Endothelial cell of umbilical vein (primary cell): Measurements from ENCODE around the gene HAGH. TPM values are rescaled to one million over a fixed set of nuclear protein-coding genes. Genes with fewer than 3 reads are reported as not detected.

Source experiments
- BruUV-seq: library from RNA; stranded (reverse); fragments of 400-500 nt; replicated peaks from 2 replicates; lab custom pipeline; 2021; lab: Mats Ljungman, UMichigan
- CTCF ChIA-PET: fragments of 300-600, 350-600 bp; sonication (Branson Sonifier 250); formaldehyde crosslinking; loops from one replicate; lab custom pipeline; 2021; ENCODE audit warnings: antibody characterized with exemption, inconsistent platforms; lab: Charles Lee
- POLR2A ChIA-PET: fragments of 300-600, 350-600 bp; sonication (Branson Sonifier 250); formaldehyde crosslinking; loops from one replicate; lab custom pipeline; 2021; ENCODE audit warnings: antibody characterized with exemption, inconsistent platforms; lab: Charles Lee
- DNase-seq: peaks from one replicate; pipeline ENCODE4 v3.0.0-alpha.2; 2011; ENCODE audit warnings: low read depth, low spot score
- FAIRE-seq: peaks from 2 replicates; lab custom pipeline; 2011; peaks lifted over from hg19 to GRCh38; lab: Jason Lieb, UNC
- H2AFZ ChIP-seq: 2 replicates; pipeline ENCODE4 v1.6.0; 2012; ENCODE audit warnings: low read depth, low read length, control low read depth, inconsistent platforms
- H3K27ac ChIP-seq: 2 replicates; pipeline ENCODE4 v1.5.1; 2011; ENCODE audit warnings: low read depth, mild to moderate bottlenecking, control low read depth, low read length, moderate library complexity; ENCODE audit not compliant: insufficient read depth
- H3K27me3 ChIP-seq, 2 experiments: 2 replicates each; pipeline versions ENCODE4 v1.6.0 to v1.6.1; 2011; ENCODE audit warnings: low read length in 2 of 2, mixed read lengths in 1 of 2; ENCODE audit not compliant: control insufficient read depth in 2 of 2, insufficient read depth in 2 of 2
- H3K36me3 ChIP-seq, 2 experiments: 2 replicates in 1 of 2; 3 replicates in 1 of 2; pipeline ENCODE4 v1.5.1; 2011; ENCODE audit warnings: low read length in 2 of 2, mild to moderate bottlenecking in 1 of 2, moderate library complexity in 1 of 2; ENCODE audit not compliant: control insufficient read depth in 2 of 2, insufficient read depth in 2 of 2; ENCODE audit errors: extremely low read depth in 1 of 2
- H3K4me1 ChIP-seq: 3 replicates; pipeline ENCODE4 v1.5.1; 2011; ENCODE audit warnings: mild to moderate bottlenecking, low read length; ENCODE audit not compliant: control insufficient read depth, insufficient read depth; ENCODE audit errors: extremely low read depth
- H3K4me2 ChIP-seq: 2 replicates; pipeline ENCODE4 v1.6.1; 2011; ENCODE audit warnings: low read length, control low read depth, mixed read lengths; ENCODE audit not compliant: insufficient read depth
- H3K4me3 ChIP-seq, 3 experiments: fragments of 200-600 bp in 1 of 3; sonication (generic), shearing (Covaris generic) in 1 of 3; replicated peaks in 1 of 3; 2 replicates each; pipeline ENCODE4 v1.5.1; 2011 to 2016; ENCODE audit warnings: control low read depth in 3 of 3, low read length in 3 of 3, mild to moderate bottlenecking in 2 of 3, inconsistent platforms in 1 of 3, low read depth in 1 of 3, moderate library complexity in 1 of 3; ENCODE audit not compliant: insufficient read depth in 1 of 3
- H3K79me2 ChIP-seq: 2 replicates; pipeline ENCODE4 v1.6.0; 2012; ENCODE audit warnings: low read length, inconsistent platforms; ENCODE audit not compliant: control insufficient read depth, insufficient read depth
- H3K9ac ChIP-seq: replicated peaks from 2 replicates; pipeline ENCODE3; 2011; ENCODE audit warnings: low read length, control low read depth; ENCODE audit not compliant: insufficient read depth; ENCODE audit errors: extremely low read depth
- H3K9me1 ChIP-seq: replicated peaks from 3 replicates; pipeline ENCODE4 v1.6.0; 2011; ENCODE audit warnings: mild to moderate bottlenecking, low read length; ENCODE audit not compliant: control insufficient read depth, insufficient read depth; ENCODE audit errors: extremely low read depth
- H3K9me3 ChIP-seq: replicated peaks from 2 replicates; pipeline ENCODE4 v1.5.1; 2012; ENCODE audit warnings: low read length, inconsistent platforms; ENCODE audit not compliant: control insufficient read depth, insufficient read depth
- H4K20me1 ChIP-seq: replicated peaks from 2 replicates; pipeline ENCODE3; 2011; ENCODE audit warnings: mild to moderate bottlenecking, low read length; ENCODE audit not compliant: control insufficient read depth, insufficient read depth; ENCODE audit errors: extremely low read depth
- CTCF ChIP-seq, 2 donors: IDR thresholded peaks; 1 replicate in 1 of 2; 2 replicates in 1 of 2; pipeline ENCODE4 v1.5.1; 2011; ENCODE audit warnings: low read length in 2 of 2, mild to moderate bottlenecking in 2 of 2, moderate library complexity in 2 of 2, control low read depth in 1 of 2, inconsistent platforms in 1 of 2, low read depth in 1 of 2; ENCODE audit not compliant: insufficient read depth in 1 of 2; ENCODE audit errors: extremely low read depth in 1 of 2
- EZH2 ChIP-seq: IDR thresholded peaks from 2 replicates; pipeline ENCODE4 v1.6.1; 2012; ENCODE audit warnings: borderline replicate concordance, low read depth, mild to moderate bottlenecking, moderate library complexity, low read length, inconsistent platforms; ENCODE audit not compliant: severe bottlenecking
- FOS ChIP-seq: IDR thresholded peaks from 2 replicates; pipeline ENCODE4 v1.6.1; 2011; ENCODE audit warnings: mild to moderate bottlenecking, low read length, moderate library complexity, borderline replicate concordance; ENCODE audit not compliant: insufficient read depth
- GATA2 ChIP-seq: IDR thresholded peaks from 2 replicates; pipeline ENCODE4 v1.7.0; 2011; ENCODE audit warnings: low read depth, mild to moderate bottlenecking, moderate library complexity, mixed read lengths, low read length; ENCODE audit not compliant: insufficient read length, insufficient read depth
- JUN ChIP-seq: IDR thresholded peaks from 2 replicates; pipeline ENCODE4 v1.6.1; 2011; ENCODE audit warnings: borderline replicate concordance, low read depth; ENCODE audit not compliant: insufficient read length, insufficient read depth
- MAX ChIP-seq: IDR thresholded peaks from 2 replicates; pipeline ENCODE4 v1.6.1; 2011; ENCODE audit not compliant: insufficient read depth, insufficient read length
- MYC ChIP-seq: IDR thresholded peaks from one replicate; pipeline ENCODE4 v1.6.1; 2011; ENCODE audit warnings: mild to moderate bottlenecking, low read depth, low read length
- POLR2A ChIP-seq: IDR thresholded peaks from 2 replicates; pipeline ENCODE4 v1.6.1; 2012; ENCODE audit warnings: low read depth, mild to moderate bottlenecking, control low read depth, low read length
- POLR2AphosphoS5 ChIP-seq: IDR thresholded peaks from 2 replicates; pipeline ENCODE4 v1.6.1; 2012; ENCODE audit warnings: low read depth, mild to moderate bottlenecking, control low read depth, low read length, moderate library complexity; ENCODE audit not compliant: insufficient read depth
- dilution Hi-C: fragments of 300-500 bp; cut with MboI; formaldehyde crosslinking; loops from one replicate; pipeline ENCODE4 v1.15.0; 2019; ENCODE audit warnings: low sequenced_read_pairs; ENCODE audit not compliant: extremely low pct_ligation_motif_present
- intact Hi-C: fragments of 100-400 bp; cut with micrococcal nuclease; formaldehyde crosslinking; loops from one replicate; pipeline ENCODE4 v1.10.0; 2022
- polyA plus RNA-seq, 4 experiments: library from polyadenylated mRNA; depleted of rRNA in 3 of 4; stranded (reverse) in 3 of 4; unstranded in 1 of 4; fragments of >200 nt; gene quantifications; 2 replicates each; pipeline versions ENCODE4 v1.2.1 to v1.2.3, GENCODE V29; 2011 to 2012; ENCODE audit warnings: missing spikeins in 1 of 4
- total RNA-seq: library from RNA; stranded (reverse); gene quantifications from 2 replicates; pipeline ENCODE4 v1.2.3, GENCODE V29; 2021

Gene HAGH
- total and polyA plus RNA-seq, 2 donors (not counting 3 experiments of a cell fraction or from before 2014, with no cell fraction given): 54.3 to 84.2 TPM

GRCh38 chr16:1810106-1810505 lies 16.5 kb downstream of the HAGH start:
- no peaks in the 10 kb centered on the region for H3K4me1 ChIP-seq
- CTCF ChIA-PET: no interaction called here
- no peaks in the 10 kb centered on the region for H3K27me3 ChIP-seq
- no peak overlapping the region for H3K9ac ChIP-seq
- no peaks in the 10 kb centered on the region for H3K9me3 ChIP-seq
- no peak overlapping the region for H3K4me3 ChIP-seq
- BruUV-seq: no TSS peak
- intact Hi-C loops (no loop called here), dilution Hi-C loops (no loop called here)
- H3K4me2 ChIP-seq: no peak overlapping the region
- H3K27ac ChIP-seq: no peak overlapping the region
- no peak for DNase-seq
- H3K79me2 ChIP-seq: no peaks in the 10 kb centered on the region
- POLR2A ChIA-PET: no interaction called here
- peaks cover 0 to 26% of the 10 kb centered on the region in 2 experiments for H3K36me3 ChIP-seq
- no peaks in the 10 kb centered on the region for H3K9me1 ChIP-seq
- no peaks in the 10 kb centered on the region for H4K20me1 ChIP-seq
- no peak for FAIRE-seq
- H2AFZ ChIP-seq: no peak overlapping the region
- TF ChIP-seq MAX (no peak), MYC (no peak)

- intact Hi-C loops (no loop called here), dilution Hi-C loops (no loop called here)
- no peaks in the 10 kb centered on the region for H3K9me1 ChIP-seq
- no peaks in the 10 kb centered on the region for H3K9me3 ChIP-seq
- no peaks in the 10 kb centered on the region for H3K79me2 ChIP-seq
- no TSS peak for BruUV-seq
- FAIRE-seq: no peak
- CTCF ChIA-PET: no interaction called here
- no peaks in the 10 kb centered on the region for H3K27me3 ChIP-seq
- no peak overlapping the region for H3K4me3 ChIP-seq
- no peak overlapping the region for H3K27ac ChIP-seq
- no peaks in the 10 kb centered on the region for H4K20me1 ChIP-seq
- no peak for DNase-seq
- H3K4me1 ChIP-seq: no peaks in the 10 kb centered on the region
- POLR2A ChIA-PET: no interaction called here
- no peak for TF ChIP-seq MAX
- no peak for TF ChIP-seq JUN
- TF ChIP-seq CTCF (IDR thresholded peaks at IDR 0.05; ENCODE audit: extremely low read depth in 1 of 2, insufficient read depth in 1 of 2, low read depth in 1 of 2, low read length in 2 of 2): no peak
- no peak for TF ChIP-seq GATA2
- TF ChIP-seq FOS: no peak
- no peak for TF ChIP-seq POLR2A
- no peak for TF ChIP-seq EZH2
- TF ChIP-seq MYC: no peak
- TF ChIP-seq POLR2AphosphoS5: no peak
- H3K36me3 ChIP-seq: peaks cover 0 to 28% of the 10 kb centered on the region in 2 experiments
- H2AFZ ChIP-seq: no peak overlapping the region
- H3K9ac ChIP-seq: no peak overlapping the region
- no peak overlapping the region for H3K4me2 ChIP-seq
Observed at GRCh38 chr16:1809281-1809801, 17.3 kb downstream of the HAGH start.
